Body of pancreas (tissue), 4 donors: ENCODE measurements around the gene LORICRIN.

Source experiments
- CTCF ChIP-seq, 7 experiments: fragments of 450-650 bp in 4 of 7; fragments of 200-600 bp in 3 of 7; sonication (generic) in 3 of 7; IDR thresholded peaks; one replicate each; pipeline ENCODE4 v1.5.1; 2016 to 2019; ENCODE audit warnings: antibody characterized with exemption in 7 of 7
- POLR2A ChIP-seq, 3 donors: fragments of 450-650 bp; IDR thresholded peaks; one replicate each; pipeline ENCODE4 v1.6.1; 2016; ENCODE audit warnings: antibody characterized with exemption in 3 of 3, mild to moderate bottlenecking in 2 of 3

- no peak for TF ChIP-seq CTCF (IDR thresholded peaks at IDR 0.05)
- no peak for TF ChIP-seq POLR2A (IDR thresholded peaks at IDR 0.05)
Observed at GRCh38 chr1:153212201-153212600, 47.3 kb upstream of the LORICRIN start.
